Endothelial cell of umbilical vein (primary cell): Measurements from ENCODE around the gene CNTN5. TPM values are rescaled to one million over a fixed set of nuclear protein-coding genes. Genes with fewer than 3 reads are reported as not detected.

Source experiments
- BruUV-seq: library from RNA; stranded (reverse); fragments of 400-500 nt; replicated peaks from 2 replicates; lab custom pipeline; 2021; lab: Mats Ljungman, UMichigan
- CTCF ChIA-PET: fragments of 300-600, 350-600 bp; sonication (Branson Sonifier 250); formaldehyde crosslinking; loops from one replicate; lab custom pipeline; 2021; ENCODE audit warnings: antibody characterized with exemption, inconsistent platforms; lab: Charles Lee
- POLR2A ChIA-PET: fragments of 300-600, 350-600 bp; sonication (Branson Sonifier 250); formaldehyde crosslinking; loops from one replicate; lab custom pipeline; 2021; ENCODE audit warnings: antibody characterized with exemption, inconsistent platforms; lab: Charles Lee
- DNase-seq: peaks from one replicate; pipeline ENCODE4 v3.0.0-alpha.2; 2011; ENCODE audit warnings: low read depth, low spot score
- FAIRE-seq: peaks from 2 replicates; lab custom pipeline; 2011; peaks lifted over from hg19 to GRCh38; lab: Jason Lieb, UNC
- H2AFZ ChIP-seq: 2 replicates; pipeline ENCODE4 v1.6.0; 2012; ENCODE audit warnings: low read depth, low read length, control low read depth, inconsistent platforms
- H3K27ac ChIP-seq: 2 replicates; pipeline ENCODE4 v1.5.1; 2011; ENCODE audit warnings: low read depth, mild to moderate bottlenecking, control low read depth, low read length, moderate library complexity; ENCODE audit not compliant: insufficient read depth
- H3K27me3 ChIP-seq, 2 experiments: 2 replicates each; pipeline versions ENCODE4 v1.6.0 to v1.6.1; 2011; ENCODE audit warnings: low read length in 2 of 2, mixed read lengths in 1 of 2; ENCODE audit not compliant: control insufficient read depth in 2 of 2, insufficient read depth in 2 of 2
- H3K36me3 ChIP-seq, 2 experiments: 2 replicates in 1 of 2; 3 replicates in 1 of 2; pipeline ENCODE4 v1.5.1; 2011; ENCODE audit warnings: low read length in 2 of 2, mild to moderate bottlenecking in 1 of 2, moderate library complexity in 1 of 2; ENCODE audit not compliant: control insufficient read depth in 2 of 2, insufficient read depth in 2 of 2; ENCODE audit errors: extremely low read depth in 1 of 2
- H3K4me1 ChIP-seq: 3 replicates; pipeline ENCODE4 v1.5.1; 2011; ENCODE audit warnings: mild to moderate bottlenecking, low read length; ENCODE audit not compliant: control insufficient read depth, insufficient read depth; ENCODE audit errors: extremely low read depth
- H3K4me2 ChIP-seq: 2 replicates; pipeline ENCODE4 v1.6.1; 2011; ENCODE audit warnings: low read length, control low read depth, mixed read lengths; ENCODE audit not compliant: insufficient read depth
- H3K4me3 ChIP-seq, 3 experiments: fragments of 200-600 bp in 1 of 3; sonication (generic), shearing (Covaris generic) in 1 of 3; replicated peaks in 1 of 3; 2 replicates each; pipeline ENCODE4 v1.5.1; 2011 to 2016; ENCODE audit warnings: control low read depth in 3 of 3, low read length in 3 of 3, mild to moderate bottlenecking in 2 of 3, inconsistent platforms in 1 of 3, low read depth in 1 of 3, moderate library complexity in 1 of 3; ENCODE audit not compliant: insufficient read depth in 1 of 3
- H3K79me2 ChIP-seq: 2 replicates; pipeline ENCODE4 v1.6.0; 2012; ENCODE audit warnings: low read length, inconsistent platforms; ENCODE audit not compliant: control insufficient read depth, insufficient read depth
- H3K9ac ChIP-seq: replicated peaks from 2 replicates; pipeline ENCODE3; 2011; ENCODE audit warnings: low read length, control low read depth; ENCODE audit not compliant: insufficient read depth; ENCODE audit errors: extremely low read depth
- H3K9me1 ChIP-seq: replicated peaks from 3 replicates; pipeline ENCODE4 v1.6.0; 2011; ENCODE audit warnings: mild to moderate bottlenecking, low read length; ENCODE audit not compliant: control insufficient read depth, insufficient read depth; ENCODE audit errors: extremely low read depth
- H3K9me3 ChIP-seq: replicated peaks from 2 replicates; pipeline ENCODE4 v1.5.1; 2012; ENCODE audit warnings: low read length, inconsistent platforms; ENCODE audit not compliant: control insufficient read depth, insufficient read depth
- H4K20me1 ChIP-seq: replicated peaks from 2 replicates; pipeline ENCODE3; 2011; ENCODE audit warnings: mild to moderate bottlenecking, low read length; ENCODE audit not compliant: control insufficient read depth, insufficient read depth; ENCODE audit errors: extremely low read depth
- CTCF ChIP-seq, 2 donors: IDR thresholded peaks; 1 replicate in 1 of 2; 2 replicates in 1 of 2; pipeline ENCODE4 v1.5.1; 2011; ENCODE audit warnings: low read length in 2 of 2, mild to moderate bottlenecking in 2 of 2, moderate library complexity in 2 of 2, control low read depth in 1 of 2, inconsistent platforms in 1 of 2, low read depth in 1 of 2; ENCODE audit not compliant: insufficient read depth in 1 of 2; ENCODE audit errors: extremely low read depth in 1 of 2
- EZH2 ChIP-seq: IDR thresholded peaks from 2 replicates; pipeline ENCODE4 v1.6.1; 2012; ENCODE audit warnings: borderline replicate concordance, low read depth, mild to moderate bottlenecking, moderate library complexity, low read length, inconsistent platforms; ENCODE audit not compliant: severe bottlenecking
- FOS ChIP-seq: IDR thresholded peaks from 2 replicates; pipeline ENCODE4 v1.6.1; 2011; ENCODE audit warnings: mild to moderate bottlenecking, low read length, moderate library complexity, borderline replicate concordance; ENCODE audit not compliant: insufficient read depth
- GATA2 ChIP-seq: IDR thresholded peaks from 2 replicates; pipeline ENCODE4 v1.7.0; 2011; ENCODE audit warnings: low read depth, mild to moderate bottlenecking, moderate library complexity, mixed read lengths, low read length; ENCODE audit not compliant: insufficient read length, insufficient read depth
- JUN ChIP-seq: IDR thresholded peaks from 2 replicates; pipeline ENCODE4 v1.6.1; 2011; ENCODE audit warnings: borderline replicate concordance, low read depth; ENCODE audit not compliant: insufficient read length, insufficient read depth
- MYC ChIP-seq: IDR thresholded peaks from one replicate; pipeline ENCODE4 v1.6.1; 2011; ENCODE audit warnings: mild to moderate bottlenecking, low read depth, low read length
- POLR2A ChIP-seq: IDR thresholded peaks from 2 replicates; pipeline ENCODE4 v1.6.1; 2012; ENCODE audit warnings: low read depth, mild to moderate bottlenecking, control low read depth, low read length
- POLR2AphosphoS5 ChIP-seq: IDR thresholded peaks from 2 replicates; pipeline ENCODE4 v1.6.1; 2012; ENCODE audit warnings: low read depth, mild to moderate bottlenecking, control low read depth, low read length, moderate library complexity; ENCODE audit not compliant: insufficient read depth
- dilution Hi-C: fragments of 300-500 bp; cut with MboI; formaldehyde crosslinking; loops from one replicate; pipeline ENCODE4 v1.15.0; 2019; ENCODE audit warnings: low sequenced_read_pairs; ENCODE audit not compliant: extremely low pct_ligation_motif_present
- intact Hi-C: fragments of 100-400 bp; cut with micrococcal nuclease; formaldehyde crosslinking; loops from one replicate; pipeline ENCODE4 v1.10.0; 2022
- polyA plus RNA-seq, 4 experiments: library from polyadenylated mRNA; depleted of rRNA in 3 of 4; stranded (reverse) in 3 of 4; unstranded in 1 of 4; fragments of >200 nt; gene quantifications; 2 replicates each; pipeline versions ENCODE4 v1.2.1 to v1.2.3, GENCODE V29; 2011 to 2012; ENCODE audit warnings: missing spikeins in 1 of 4
- total RNA-seq: library from RNA; stranded (reverse); gene quantifications from 2 replicates; pipeline ENCODE4 v1.2.3, GENCODE V29; 2021
- TF ChIP-seq, protein P1 (sequence below): IDR thresholded peaks from 2 replicates; pipeline ENCODE4 v1.6.1; 2011; ENCODE audit not compliant: insufficient read depth, insufficient read length

Gene CNTN5
- total and polyA plus RNA-seq, 2 donors (not counting 3 experiments of a cell fraction or from before 2014, with no cell fraction given): not detected

GRCh38 chr11:99841885-99842284 is 821.1 kb downstream of the CNTN5 start:
- Histone ChIP-seq H3K27me3 (no peaks in the 10 kb centered on the region), H3K4me2 (no peak overlapping the region), H3K9ac (no peak overlapping the region), H3K9me1 (no peaks in the 10 kb centered on the region), H4K20me1 (no peaks in the 10 kb centered on the region), H3K4me1 (no peaks in the 10 kb centered on the region), H3K4me3 (no peak overlapping the region), H2AFZ (no peak overlapping the region), H3K79me2 (no peaks in the 10 kb centered on the region), H3K36me3 (no peaks in the 10 kb centered on the region), H3K27ac (no peak overlapping the region), H3K9me3 (peaks cover 2% of the 10 kb centered on the region)
- TF ChIP-seq POLR2AphosphoS5 (no peak), GATA2 (no peak), JUN (no peak)
- CTCF ChIA-PET: interaction anchor here (0.6 kb wide), 1 partner anchor 989 kb away, joined by 3 read pairs; no protein-coding TSS in a partner anchor
- no TSS peak for BruUV-seq
- POLR2A ChIA-PET: no interaction called here
- DNase-seq (no peak), FAIRE-seq (no peak)
- intact Hi-C loops (no loop called here), dilution Hi-C loops (no loop called here)

GRCh38 chr11:99865951-99866350 is 845.2 kb downstream of the CNTN5 start:
- TF ChIP-seq EZH2 (no peak), MYC (no peak), POLR2AphosphoS5 (no peak), GATA2 (no peak), POLR2A (no peak), CTCF (IDR thresholded peaks at IDR 0.05; ENCODE audit: extremely low read depth in 1 of 2, insufficient read depth in 1 of 2, low read depth in 1 of 2, low read length in 2 of 2) (no peak), JUN (no peak), FOS (no peak)
- TF ChIP-seq, protein P1, sequence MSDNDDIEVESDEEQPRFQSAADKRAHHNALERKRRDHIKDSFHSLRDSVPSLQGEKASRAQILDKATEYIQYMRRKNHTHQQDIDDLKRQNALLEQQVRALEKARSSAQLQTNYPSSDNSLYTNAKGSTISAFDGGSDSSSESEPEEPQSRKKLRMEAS: no peak
- no peak overlapping the region for H3K9ac ChIP-seq
- H3K9me3 ChIP-seq: peaks cover 2% of the 10 kb centered on the region
- no peak overlapping the region for H2AFZ ChIP-seq
- H3K27me3 ChIP-seq: no peaks in the 10 kb centered on the region
- H3K4me3 ChIP-seq: no peak overlapping the region
- H3K4me1 ChIP-seq: no peaks in the 10 kb centered on the region
- H3K27ac ChIP-seq: no peak overlapping the region
- DNase-seq: no peak
- no peaks in the 10 kb centered on the region for H4K20me1 ChIP-seq
- FAIRE-seq: no peak
- no peaks in the 10 kb centered on the region for H3K79me2 ChIP-seq
- no peak overlapping the region for H3K4me2 ChIP-seq
- no peaks in the 10 kb centered on the region for H3K9me1 ChIP-seq
- H3K36me3 ChIP-seq: no peaks in the 10 kb centered on the region
- CTCF ChIA-PET: no interaction called here
- BruUV-seq: no TSS peak
- intact Hi-C loops: no loop called here
- POLR2A ChIA-PET: no interaction called here
- dilution Hi-C loops: no loop called here
